HEK293 (cell line): ENCODE measurements around the gene CC2D2B.
"Not testable (repeated sequence)": the region's sequence is repeated elsewhere in the genome, so short reads cannot be mapped to it uniquely, and the experiment has no call there.

ENCODE experiments used
- CTCF ChIA-PET: fragments of 350-600 bp; formaldehyde crosslinking; extraction: SDS; loops from one replicate; lab custom pipeline; 2021; ENCODE audit warnings: antibody characterized with exemption; lab: Yijun Ruan, JAX
- POLR2A ChIA-PET: fragments of 300-600 bp; formaldehyde crosslinking; extraction: SDS; loops from one replicate; lab custom pipeline; 2020; ENCODE audit warnings: antibody characterized with exemption, inconsistent platforms; lab: Yijun Ruan, JAX
- H3K27ac ChIP-seq: fragments of 200-500 bp; sonication (Bioruptor generic); 2 replicates; pipeline ENCODE4 v1.5.1; 2014; ENCODE audit warnings: low read depth, low read length, control low read depth, inconsistent platforms; ENCODE audit errors: extremely low read depth
- H3K36me3 ChIP-seq, 2 experiments: fragments of 200-500 bp in 1 of 2; sonication (Bioruptor generic) in 1 of 2; 1 replicate in 1 of 2; 2 replicates in 1 of 2; pipeline ENCODE4 v1.5.1; 2014 to 2017; ENCODE audit warnings: inconsistent platforms in 2 of 2, low read length in 2 of 2; ENCODE audit not compliant: control insufficient read depth in 2 of 2, insufficient read depth in 1 of 2
- H3K4me1 ChIP-seq: fragments of 200-500 bp; sonication (Bioruptor generic); 2 replicates; pipeline ENCODE4 v1.5.1; 2014; ENCODE audit warnings: mild to moderate bottlenecking, low read length, inconsistent platforms; ENCODE audit not compliant: control insufficient read depth, insufficient read depth
- H3K4me3 ChIP-seq: 2 replicates; pipeline ENCODE4 v1.5.1; 2011; ENCODE audit warnings: low read depth, mild to moderate bottlenecking, control low read depth, low read length, moderate library complexity
- H3K9me3 ChIP-seq: fragments of 200-500 bp; sonication (Bioruptor generic); 2 replicates; pipeline ENCODE4 v1.5.1; 2014; ENCODE audit warnings: low read depth, low read length, inconsistent platforms; ENCODE audit not compliant: control insufficient read depth, insufficient read depth
- FEZF1 ChIP-seq: fragments of 450-650 bp; formaldehyde crosslinking; IDR thresholded peaks from 2 replicates; pipeline ENCODE4 v1.5.1; 2016; ENCODE audit warnings: missing biosample characterization, missing genetic modification characterization
- KLF10 ChIP-seq: fragments of 450-650 bp; IDR thresholded peaks from 2 replicates; pipeline ENCODE4 v1.5.1; 2018; ENCODE audit warnings: missing biosample characterization, mild to moderate bottlenecking, missing genetic modification characterization
- KLF17 ChIP-seq: fragments of 450-650 bp; formaldehyde crosslinking; IDR thresholded peaks from 2 replicates; pipeline ENCODE4 v1.5.1; 2016; ENCODE audit warnings: missing biosample characterization, missing genetic modification characterization
- KLF9 ChIP-seq: fragments of 450-650 bp; formaldehyde crosslinking; IDR thresholded peaks from 2 replicates; pipeline ENCODE4 v1.5.1; 2016; ENCODE audit warnings: missing biosample characterization, missing genetic modification characterization, low read depth
- PATZ1 ChIP-seq: fragments of 450-650 bp; formaldehyde crosslinking; IDR thresholded peaks from 2 replicates; pipeline ENCODE4 v1.5.1; 2016; ENCODE audit warnings: missing biosample characterization, missing genetic modification characterization
- PRDM6 ChIP-seq: fragments of 450-650 bp; formaldehyde crosslinking; IDR thresholded peaks from 2 replicates; pipeline ENCODE4 v1.5.1; 2017; ENCODE audit warnings: missing biosample characterization, missing genetic modification characterization
- YY1 ChIP-seq: fragments of 450-650 bp; formaldehyde crosslinking; IDR thresholded peaks from 2 replicates; pipeline ENCODE4 v1.5.1; 2018; ENCODE audit warnings: missing biosample characterization, missing genetic modification characterization
- ZBTB21 ChIP-seq: fragments of 450-650 bp; formaldehyde crosslinking; IDR thresholded peaks from 2 replicates; pipeline ENCODE4 v1.5.1; 2017; ENCODE audit warnings: missing biosample characterization, missing genetic modification characterization
- ZFHX2 ChIP-seq: fragments of 450-650 bp; formaldehyde crosslinking; conservative IDR thresholded peaks from 2 replicates; pipeline ENCODE4 v1.5.1; 2016; ENCODE audit warnings: missing biosample characterization, missing genetic modification characterization
- ZFP37 ChIP-seq: fragments of 450-650 bp; formaldehyde crosslinking; IDR thresholded peaks from 2 replicates; pipeline ENCODE4 v1.5.1; 2016; ENCODE audit warnings: missing biosample characterization, missing genetic modification characterization
- ZFP69B ChIP-seq: fragments of 450-650 bp; formaldehyde crosslinking; IDR thresholded peaks from 2 replicates; pipeline ENCODE4 v1.5.1; 2016; ENCODE audit warnings: missing biosample characterization, missing genetic modification characterization
- ZIC2 ChIP-seq: fragments of 450-650 bp; formaldehyde crosslinking; IDR thresholded peaks from 2 replicates; pipeline ENCODE4 v1.5.1; 2016; ENCODE audit warnings: missing biosample characterization, missing genetic modification characterization
- ZNF138 ChIP-seq: fragments of 450-650 bp; formaldehyde crosslinking; IDR thresholded peaks from 2 replicates; pipeline ENCODE4 v1.5.1; 2016; ENCODE audit warnings: missing biosample characterization, missing genetic modification characterization, borderline replicate concordance
- ZNF146 ChIP-seq: fragments of 450-650 bp; formaldehyde crosslinking; IDR thresholded peaks from 2 replicates; pipeline ENCODE4 v1.5.1; 2016; ENCODE audit warnings: missing biosample characterization, missing genetic modification characterization
- ZNF16 ChIP-seq: fragments of 450-650 bp; formaldehyde crosslinking; IDR thresholded peaks from 2 replicates; pipeline ENCODE4 v1.5.1; 2016; ENCODE audit warnings: low read depth, missing biosample characterization, missing genetic modification characterization
- ZNF184 ChIP-seq: fragments of 450-650 bp; IDR thresholded peaks from 2 replicates; pipeline ENCODE4 v1.5.1; 2018; ENCODE audit warnings: missing biosample characterization, mild to moderate bottlenecking, missing genetic modification characterization
- ZNF324 ChIP-seq: fragments of 450-650 bp; formaldehyde crosslinking; IDR thresholded peaks from 2 replicates; pipeline ENCODE4 v1.5.1; 2016; ENCODE audit warnings: missing biosample characterization, missing genetic modification characterization
- ZNF354C ChIP-seq: fragments of 450-650 bp; formaldehyde crosslinking; IDR thresholded peaks from 2 replicates; pipeline ENCODE4 v1.5.1; 2016; ENCODE audit warnings: missing biosample characterization, missing genetic modification characterization, low read depth, borderline replicate concordance
- ZNF555 ChIP-seq: fragments of 450-650 bp; formaldehyde crosslinking; conservative IDR thresholded peaks from 2 replicates; pipeline ENCODE4 v1.5.1; 2017; ENCODE audit warnings: missing biosample characterization, mild to moderate bottlenecking, missing genetic modification characterization, inconsistent platforms
- ZNF596 ChIP-seq: fragments of 450-650 bp; IDR thresholded peaks from 2 replicates; pipeline ENCODE4 v1.5.0; 2018; ENCODE audit warnings: missing biosample characterization, mild to moderate bottlenecking, missing genetic modification characterization, moderate library complexity
- ZNF623 ChIP-seq: fragments of 450-650 bp; formaldehyde crosslinking; IDR thresholded peaks from 2 replicates; pipeline ENCODE4 v1.5.1; 2016; ENCODE audit warnings: missing biosample characterization, missing genetic modification characterization
- ZNF701 ChIP-seq: fragments of 450-650 bp; formaldehyde crosslinking; IDR thresholded peaks from 2 replicates; pipeline ENCODE4 v1.5.1; 2016; ENCODE audit warnings: missing biosample characterization, missing genetic modification characterization
- ZNF747 ChIP-seq: fragments of 450-650 bp; formaldehyde crosslinking; IDR thresholded peaks from 2 replicates; pipeline ENCODE4 v1.5.1; 2016; ENCODE audit warnings: missing biosample characterization, missing genetic modification characterization
- ZNF777 ChIP-seq: fragments of 450-650 bp; formaldehyde crosslinking; IDR thresholded peaks from 2 replicates; pipeline ENCODE4 v1.5.1; 2017; ENCODE audit warnings: missing biosample characterization, missing genetic modification characterization, borderline replicate concordance
- ZSCAN4 ChIP-seq: fragments of 450-650 bp; formaldehyde crosslinking; IDR thresholded peaks from 2 replicates; pipeline ENCODE4 v1.5.1; 2017; ENCODE audit warnings: missing biosample characterization, missing genetic modification characterization

CC2D2B gene

GRCh38 chr10:96047004-96047649 lies 139.4 kb downstream of the CC2D2B start (continued):
- TF ChIP-seq ZSCAN4 (tag by site-specific recombination), result no peak

GRCh38 chr10:96047925-96048324 lies 140.2 kb downstream of the CC2D2B start:
- peaks cover 4 to 58% of the 10 kb centered on the region in 2 experiments; a peak in 2 of 3 replicates for H3K36me3 ChIP-seq

GRCh38 chr10:96049340-96049739 lies 141.6 kb downstream of the CC2D2B start:
- no peaks in the 10 kb centered on the region for H3K9me3 ChIP-seq
- H3K27ac ChIP-seq, result no peak overlapping the region
- TF ChIP-seq YY1 (tag by site-specific recombination) (no peak), ZNF747 (tag by site-specific recombination) (no peak), ZNF184 (no peak), ZFP69B (tag by site-specific recombination) (no peak), ZIC2 (no peak), PRDM6 (no peak), ZFHX2 (tag by site-specific recombination) (no peak), FEZF1 (no peak), KLF17 (tag by site-specific recombination) (no peak)
- no peak overlapping the region for H3K4me3 ChIP-seq
- peaks cover 4 to 66% of the 10 kb centered on the region in 2 experiments; a peak in 2 of 3 replicates for H3K36me3 ChIP-seq
- ChIA-PET POLR2A (no interaction called here), CTCF (no interaction called here)
- H3K4me1 ChIP-seq, result no peaks in the 10 kb centered on the region

More at GRCh38 chr10:96047925-96048324, 140.2 kb downstream of the CC2D2B start:
- POLR2A ChIA-PET, H3K4me1 ChIP-seq, H3K9me3 ChIP-seq, H3K4me3 ChIP-seq, H3K27ac ChIP-seq: not testable (repeated sequence)
- peak; percentile 91 for TF ChIP-seq ZNF146 (tag by site-specific recombination)
- CTCF ChIA-PET, result interaction anchor here (0.6 kb wide), 1 partner anchor 208 kb away, joined by 4 read pairs; no protein-coding TSS in a partner anchor

- Histone ChIP-seq H3K4me3 (no peak overlapping the region), H3K4me1 (no peaks in the 10 kb centered on the region), H3K36me3 (peaks cover 19 to 61% of the 10 kb centered on the region in 2 experiments; a peak in 2 of 3 replicates), H3K9me3 (no peaks in the 10 kb centered on the region), H3K27ac (no peak overlapping the region)
- ChIA-PET CTCF (no interaction called here), POLR2A (interaction anchor here (1.1 kb wide), 1 partner anchor 76 kb away, joined by 4 read pairs; no protein-coding TSS in a partner anchor)
- no peak for TF ChIP-seq KLF9 (tag by site-specific recombination)
- no peak for TF ChIP-seq ZNF555
- no peak for TF ChIP-seq ZBTB21
- TF ChIP-seq ZNF596 (tag by site-specific recombination), result no peak
- no peak for TF ChIP-seq ZNF138 (tag by site-specific recombination)
- TF ChIP-seq ZNF354C (tag by site-specific recombination), result no peak
- no peak for TF ChIP-seq ZNF701
- no peak for TF ChIP-seq ZFP37 (tag by site-specific recombination)
- no peak for TF ChIP-seq ZNF623
- no peak for TF ChIP-seq ZNF777 (tag by site-specific recombination)
- no peak for TF ChIP-seq KLF10
- TF ChIP-seq ZNF16, result no peak
- no peak for TF ChIP-seq PATZ1 (tag by site-specific recombination)
- TF ChIP-seq ZNF324 (tag by site-specific recombination), result no peak
These were observed 146.2 kb downstream of the CC2D2B start for GRCh38 chr10:96053985-96054384.
